Ovary (tissue), 9 donors: Measurements from ENCODE around the gene P4HA2. TPM values are rescaled to one million over a fixed set of nuclear protein-coding genes. Genes with fewer than 3 reads are reported as not detected.

Source experiments
- DNase-seq, 5 donors: peaks; one replicate each; pipeline ENCODE4 v3.0.0-alpha.2; 2019 to 2020
- H3K27ac ChIP-seq, 2 donors: fragments of 200-600 bp; one replicate each; pipeline versions ENCODE4 v1.5.1 to v1.8.0; 2019 to 2022
- H3K27me3 ChIP-seq: fragments of 200-600 bp; one replicate; pipeline ENCODE4 v1.8.0; 2022
- H3K36me3 ChIP-seq: fragments of 200-600 bp; sonication (generic); one replicate; pipeline ENCODE4 v1.5.1; 2019
- H3K4me1 ChIP-seq: one replicate; pipeline ENCODE4 v1.8.1; 2013; ENCODE audit warnings: mild to moderate bottlenecking, moderate library complexity; ENCODE audit not compliant: insufficient read depth
- H3K4me3 ChIP-seq: fragments of 200-600 bp; sonication (generic); one replicate; pipeline ENCODE4 v1.5.1; 2017
- H3K9me3 ChIP-seq, 2 donors: fragments of 200-600 bp in 1 of 2; sonication (generic) in 1 of 2; one replicate each; pipeline versions ENCODE4 v1.5.1 to v1.8.1; 2013 to 2019; ENCODE audit warnings: mild to moderate bottlenecking in 1 of 2, moderate library complexity in 1 of 2
- CTCF ChIP-seq, 3 donors: fragments of 450-650 bp in 2 of 3; fragments of 200-600 bp in 1 of 3; IDR thresholded peaks; one replicate each; pipeline versions ENCODE4 v1.5.1 to v1.8.0; 2016 to 2022; ENCODE audit warnings: antibody characterized with exemption in 3 of 3, mild to moderate bottlenecking in 1 of 3
- EP300 ChIP-seq: sonication (generic); formaldehyde crosslinking; IDR thresholded peaks from one replicate; pipeline ENCODE4 v1.6.1; 2017; ENCODE audit warnings: antibody characterized with exemption
- POLR2A ChIP-seq: fragments of 450-650 bp; IDR thresholded peaks from one replicate; pipeline ENCODE4 v1.6.1; 2017; ENCODE audit warnings: antibody characterized with exemption, mild to moderate bottlenecking, moderate library complexity
- WGBS, 3 donors: extraction: QIAGEN DNeasy Blood & Tissue Kit in 1 of 3; methylation state at CpG; one replicate each; pipeline versions ENCODE4 v1.1.5 to v1.1.7; 2013 to 2017; 5-methylcytosine and 5-hydroxymethylcytosine counted together
- intact Hi-C, 4 donors: fragments of 100-400 bp; cut with DNase I; formaldehyde crosslinking; loops; one replicate each; pipeline versions ENCODE4 v1.11.0 to v1.15.1; 2022 to 2023
- polyA plus RNA-seq, 2 donors: library from polyadenylated mRNA; stranded (reverse); fragments of 200-250 nt in 1 of 2; fragments of 350-450 nt in 1 of 2; fragmentation: Illumina TruSeq in 1 of 2; extraction: RNeasy Lipid Tissue Mini Kit (QIAGEN cat#74804) in 1 of 2; gene quantifications; one replicate each; pipeline ENCODE4 v1.2.3, GENCODE V29; 2013 to 2014
- total RNA-seq, 7 donors: library from RNA; depleted of rRNA in 2 of 7; stranded (reverse); fragments of >200 nt in 2 of 7; fragmentation: NEBNext Ultra II Directional in 3 of 7; extraction: Animal tissue kit (Norgen Biotek cat#: 25700) in 3 of 7; gene quantifications; one replicate each; pipeline versions ENCODE4 v1.1.0 to v1.2.4, GENCODE V29; 2016 to 2023
- donor health status: DM: no; HTN: no; CAD: no; lungs with moderate emphysema.
- donor health status: DM: no; HTN: no; CAD: no.
- donor health status: Bipolar disorder and iron deficiency.
- donor health status: DM: yes; HTN: yes; CAD: no.
- donor health status: DM: no; HTN: no; CAD: no.
- donor health status: DM: yes; HTN: yes; CAD: no.

The P4HA2 gene
- total and polyA plus RNA-seq, 9 donors: 3.9 to 36.9 (median 15.4) TPM

- Histone ChIP-seq H3K27me3 (no peaks in the 10 kb centered on the region), H3K9me3 (no peaks in the 10 kb centered on the region), H3K36me3 (no peaks in the 10 kb centered on the region), H3K27ac (no peak overlapping the region), H3K4me3 (no peak overlapping the region), H3K4me1 (peaks cover 5% of the 10 kb centered on the region)
- no peak for DNase-seq
- intact Hi-C loops: loop anchor here in 1 of 4 donors (10.0 kb wide), 1 partner anchor 74 kb away; the partner anchor contains the start of gene SLC22A4
- TF ChIP-seq CTCF (IDR thresholded peaks at IDR 0.05) (no peak), POLR2A (no peak), EP300 (no peak)
- WGBS, 3 donors: 19 to 29% (median 24%) methylated on average over 2 of the region's 2 CpGs
Measured at GRCh38 chr5:132220491-132220890, 7.2 kb downstream of the P4HA2 start.

DNA sequence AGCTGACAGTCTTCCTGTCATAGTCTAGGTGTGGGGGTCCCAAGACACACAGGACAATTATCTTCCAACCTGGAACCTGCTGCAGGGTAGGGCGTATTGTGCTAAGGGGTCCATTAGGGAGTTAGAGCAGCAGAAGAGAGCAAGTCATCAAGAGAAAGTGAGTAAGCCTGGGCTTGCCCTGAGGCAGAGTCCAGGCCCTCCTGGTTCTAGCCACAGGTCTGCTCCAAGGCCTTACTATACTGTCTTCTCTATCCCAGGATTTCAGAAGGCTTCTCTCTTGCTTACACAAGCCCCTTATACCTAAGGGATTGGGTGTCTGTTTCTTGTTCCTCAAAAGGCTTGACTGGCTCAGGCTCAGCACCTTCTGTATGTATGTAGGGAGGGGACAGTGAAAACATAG lies 7.7 kb downstream of the P4HA2 start:
- intact Hi-C loops: loop anchor here in 1 of 4 donors (10.0 kb wide), 1 partner anchor 75 kb away; the partner anchor contains the start of gene SLC22A4

DNA sequence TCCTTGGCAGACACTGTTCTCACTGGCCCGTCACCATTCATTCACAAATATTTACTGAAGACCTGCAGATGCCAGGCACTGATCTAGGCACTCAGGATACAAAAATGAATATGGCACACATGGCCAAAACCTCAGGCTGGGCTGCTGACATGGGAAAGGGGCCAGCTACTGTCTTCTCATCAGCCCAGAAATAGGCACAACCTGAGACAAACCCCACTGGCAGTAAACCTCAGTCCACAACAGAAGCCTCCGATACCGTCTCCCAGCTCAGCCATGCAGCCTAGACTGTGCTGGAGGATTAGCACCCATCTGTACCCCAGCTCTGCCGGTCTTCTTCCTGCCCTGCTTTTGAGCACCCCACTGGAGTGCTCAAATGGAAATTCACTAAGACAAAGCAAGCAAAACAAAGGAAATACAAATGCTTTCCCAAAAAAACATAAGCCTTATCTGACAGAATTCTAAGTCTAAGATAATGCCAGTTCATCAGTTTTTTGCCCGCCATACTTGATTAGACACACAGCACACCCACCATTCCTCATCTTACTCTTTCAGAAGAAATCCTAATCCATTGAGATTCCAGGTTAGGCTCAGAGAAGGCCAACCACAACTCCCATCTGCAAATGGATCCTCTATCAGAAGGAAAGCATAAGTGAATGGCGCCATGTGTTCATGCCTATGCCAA lies 8.2 kb downstream of the P4HA2 start:
- H3K27me3 ChIP-seq: no peaks in the 10 kb centered on the region
- no peaks in the 10 kb centered on the region for H3K9me3 ChIP-seq
- intact Hi-C loops: no loop called here
- H3K36me3 ChIP-seq: no peaks in the 10 kb centered on the region
- no peak overlapping the region for H3K4me3 ChIP-seq
- 96 to 98% (median 98%) methylated on average over 6 of the region's 6 CpGs for WGBS, 3 donors
- TF ChIP-seq EP300: no peak
- TF ChIP-seq CTCF (IDR thresholded peaks at IDR 0.05): no peak
- no peak for TF ChIP-seq POLR2A
- no peak overlapping the region for H3K27ac ChIP-seq
- no peak for DNase-seq
- H3K4me1 ChIP-seq: peaks cover 9% of the 10 kb centered on the region

More for the DNA sequence above, 7.7 kb downstream of the P4HA2 start:
- Histone ChIP-seq H3K4me1 (peaks cover 6% of the 10 kb centered on the region), H3K4me3 (no peak overlapping the region), H3K27me3 (no peaks in the 10 kb centered on the region), H3K27ac (no peak overlapping the region), H3K9me3 (no peaks in the 10 kb centered on the region), H3K36me3 (no peaks in the 10 kb centered on the region)
- 80 to 88% (median 88%) methylated on average over 1 of the region's 1 CpG for WGBS, 3 donors
- TF ChIP-seq CTCF (IDR thresholded peaks at IDR 0.05) (no peak), POLR2A (no peak), EP300 (no peak)
- DNase-seq: no peak

- no peaks in the 10 kb centered on the region for H3K27me3 ChIP-seq
- no peak overlapping the region for H3K4me3 ChIP-seq
- H3K4me1 ChIP-seq: peaks cover 9% of the 10 kb centered on the region
- DNase-seq: no peak
- H3K9me3 ChIP-seq: no peaks in the 10 kb centered on the region
- intact Hi-C loops: no loop called here
- no peak for TF ChIP-seq CTCF (IDR thresholded peaks at IDR 0.05)
- no peak for TF ChIP-seq POLR2A
- no peak for TF ChIP-seq EP300
- H3K36me3 ChIP-seq: no peaks in the 10 kb centered on the region
- no peak overlapping the region for H3K27ac ChIP-seq
- 74 to 96% (median 95%) methylated on average over 4 of the region's 4 CpGs for WGBS, 3 donors
Measured at GRCh38 chr5:132218321-132218720, 9.3 kb downstream of the P4HA2 start.
